HG02938 (cell line): ENCODE measurements around the gene ZNF423.
"Not testable (repeated sequence)": the region's sequence is repeated elsewhere in the genome, so short reads cannot be mapped to it uniquely, and the experiment has no call there.

ENCODE experiments used
- ATAC-seq: cut with Tn5 transposase; IDR thresholded peaks from one replicate; pipeline ENCODE4 v1.9.1; 2021; ENCODE audit warnings: mild to moderate bottlenecking, moderate library complexity; ENCODE audit not compliant: unreplicated experiment

The ZNF423 gene

GRCh38 chr16:49855822-49856671 is at the start of gene ZNF423:
TSS of gene ZNF423 (minus strand) at chr16:49856112. CDS start at chr16:49855774, 338 bp downstream.
- no peak for ATAC-seq

GRCh38 chr16:49904348-49905062 is 48.6 kb upstream of the ZNF423 start:
- no peak for ATAC-seq

GRCh38 chr16:49902908-49903307 is 47.0 kb upstream of the ZNF423 start:
- no peak for ATAC-seq

- no peak for ATAC-seq
Measured at GRCh38 chr16:49901711-49902110, 45.8 kb upstream of the ZNF423 start.

GRCh38 chr16:49900875-49901274 is 45.0 kb upstream of the ZNF423 start:
- no peak for ATAC-seq

- ATAC-seq: no peak
Measured at GRCh38 chr16:49899991-49900695, 44.2 kb upstream of the ZNF423 start.

- ATAC-seq: no peak
Measured at GRCh38 chr16:49896447-49896964, 40.6 kb upstream of the ZNF423 start.

- ATAC-seq: no peak
Measured at GRCh38 chr16:49890876-49891275, 35.0 kb upstream of the ZNF423 start.

GRCh38 chr16:49889725-49890397 is 33.9 kb upstream of the ZNF423 start:
- no peak for ATAC-seq

GRCh38 chr16:49886554-49887094 is 30.7 kb upstream of the ZNF423 start:
- ATAC-seq: no peak

GRCh38 chr16:49884033-49885015 is 28.4 kb upstream of the ZNF423 start:
- ATAC-seq: no peak

GRCh38 chr16:49883076-49884014 is 27.4 kb upstream of the ZNF423 start:
- no peak for ATAC-seq

GRCh38 chr16:49881890-49882289 is 26.0 kb upstream of the ZNF423 start:
- no peak for ATAC-seq

- ATAC-seq: not testable (repeated sequence)
Measured at GRCh38 chr16:49878540-49878939, 22.6 kb upstream of the ZNF423 start.

GRCh38 chr16:49876716-49877129 is 20.8 kb upstream of the ZNF423 start:
- ATAC-seq: no peak

- no peak for ATAC-seq
Measured at GRCh38 chr16:49875806-49876715, 20.1 kb upstream of the ZNF423 start.

- ATAC-seq: no peak
Measured at GRCh38 chr16:49874613-49875237, 18.8 kb upstream of the ZNF423 start.
